HUDEP-2 (cell line): ENCODE results near the gene FAM149B1.

Experiments used
- DNase-seq, 76 experiments: peaks; one replicate each; lab custom pipeline; 2025; ENCODE audit not compliant: unreplicated experiment in 76 of 76; lab: John Stamatoyannopoulos, UW

The FAM149B1 gene

DNA sequence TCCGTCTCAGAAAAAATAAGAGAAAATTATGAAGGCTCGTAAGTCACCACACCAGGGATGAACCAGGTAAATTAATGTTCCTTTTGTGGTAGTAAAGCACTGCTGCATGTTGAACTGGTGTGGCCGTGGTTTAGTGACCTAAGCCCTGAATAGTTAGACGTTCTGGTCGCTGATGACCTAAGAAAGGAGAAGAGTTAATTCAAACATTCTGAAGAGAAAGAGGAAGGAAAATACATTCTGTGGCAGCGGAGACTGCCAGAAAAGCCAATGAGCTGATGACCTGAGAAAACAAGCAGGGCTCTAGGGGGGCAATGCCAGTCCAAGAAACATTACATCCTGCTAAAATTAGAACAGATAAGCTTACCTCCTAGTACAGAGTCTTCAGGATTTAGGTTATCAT is 61.6 kb downstream of the FAM149B1 start:
- DNase-seq: no peak

DNA sequence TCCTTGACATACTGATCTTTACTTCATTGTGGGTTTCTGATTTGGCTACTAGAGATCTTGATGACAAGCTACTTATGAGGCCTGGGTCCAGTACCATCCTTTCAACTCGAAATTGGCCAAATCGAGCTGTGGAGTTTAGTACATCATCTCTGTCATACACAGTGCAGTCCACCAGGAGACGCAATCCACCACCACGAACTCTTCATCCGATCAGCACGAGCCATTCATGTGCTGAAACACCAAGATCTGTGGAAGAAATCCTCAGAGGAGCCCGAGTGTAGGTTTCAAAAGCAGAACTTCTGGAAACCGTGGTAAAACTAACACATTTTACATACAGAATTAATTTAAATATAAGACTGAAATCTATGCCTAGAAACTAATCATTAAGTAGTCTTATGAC is 65.0 kb downstream of the FAM149B1 start:
- DNase-seq: peak in 20 of 76 experiments; percentile 3 to 44 (median 14)

- DNase-seq: no peak
Observed at GRCh38 chr10:73233883-73234282, 66.0 kb downstream of the FAM149B1 start.

GRCh38 chr10:73234695-73235094 is 66.8 kb downstream of the FAM149B1 start:
- no peak for DNase-seq

DNA sequence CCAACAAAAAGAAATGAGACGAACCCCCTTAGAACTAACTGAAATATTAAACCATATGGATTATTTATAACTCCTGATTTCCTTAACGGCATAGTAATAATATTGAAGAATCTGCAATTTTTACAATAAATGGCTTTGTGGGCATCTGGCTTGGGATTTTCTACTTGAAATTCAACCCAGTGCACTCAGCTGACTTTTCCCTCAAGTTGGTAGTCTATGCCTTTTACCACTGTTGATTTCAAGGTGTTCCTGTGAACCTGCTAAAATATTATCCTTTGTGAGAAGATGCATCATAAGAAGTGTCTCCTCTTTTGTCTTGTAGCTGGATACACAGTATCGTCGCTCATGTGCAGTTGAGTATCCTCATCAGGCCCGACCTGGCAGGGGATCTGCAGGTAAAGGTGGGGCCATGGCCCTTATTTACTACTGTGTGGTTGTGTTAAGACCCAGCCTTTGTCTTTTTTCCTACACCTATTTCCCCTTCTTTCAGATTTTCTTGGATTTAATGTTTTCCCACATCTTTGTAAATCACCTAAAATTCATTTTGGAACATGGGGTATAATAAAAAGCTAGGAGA is 71.2 kb downstream of the FAM149B1 start:
- DNase-seq: no peak

DNA sequence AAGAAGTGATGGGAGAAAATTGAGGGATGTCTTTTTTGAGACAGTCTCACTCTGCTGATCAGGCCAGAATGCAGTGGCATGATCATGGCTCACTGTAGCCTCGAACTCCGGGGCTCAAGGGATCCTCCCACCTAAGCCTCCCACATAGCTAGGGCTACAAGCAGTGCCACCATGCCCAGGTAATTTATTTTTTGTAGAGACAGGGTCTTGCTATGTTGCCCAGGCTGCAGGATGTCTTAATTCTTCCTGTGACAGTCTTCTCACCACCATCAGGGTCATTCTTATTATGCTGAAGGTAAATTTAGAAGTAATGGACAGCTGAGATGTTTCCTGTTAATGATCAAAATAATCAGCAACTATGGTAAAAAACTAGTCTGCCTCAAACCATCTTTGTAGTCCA is 72.0 kb downstream of the FAM149B1 start:
- DNase-seq: no peak

GRCh38 chr10:73244866-73245477 is 77.1 kb downstream of the FAM149B1 start:
- DNase-seq: peak in 72 of 76 experiments; percentile 15 to 89 (median 68)

- no peak for DNase-seq
Observed at GRCh38 chr10:73246322-73246645, 78.4 kb downstream of the FAM149B1 start.

DNA sequence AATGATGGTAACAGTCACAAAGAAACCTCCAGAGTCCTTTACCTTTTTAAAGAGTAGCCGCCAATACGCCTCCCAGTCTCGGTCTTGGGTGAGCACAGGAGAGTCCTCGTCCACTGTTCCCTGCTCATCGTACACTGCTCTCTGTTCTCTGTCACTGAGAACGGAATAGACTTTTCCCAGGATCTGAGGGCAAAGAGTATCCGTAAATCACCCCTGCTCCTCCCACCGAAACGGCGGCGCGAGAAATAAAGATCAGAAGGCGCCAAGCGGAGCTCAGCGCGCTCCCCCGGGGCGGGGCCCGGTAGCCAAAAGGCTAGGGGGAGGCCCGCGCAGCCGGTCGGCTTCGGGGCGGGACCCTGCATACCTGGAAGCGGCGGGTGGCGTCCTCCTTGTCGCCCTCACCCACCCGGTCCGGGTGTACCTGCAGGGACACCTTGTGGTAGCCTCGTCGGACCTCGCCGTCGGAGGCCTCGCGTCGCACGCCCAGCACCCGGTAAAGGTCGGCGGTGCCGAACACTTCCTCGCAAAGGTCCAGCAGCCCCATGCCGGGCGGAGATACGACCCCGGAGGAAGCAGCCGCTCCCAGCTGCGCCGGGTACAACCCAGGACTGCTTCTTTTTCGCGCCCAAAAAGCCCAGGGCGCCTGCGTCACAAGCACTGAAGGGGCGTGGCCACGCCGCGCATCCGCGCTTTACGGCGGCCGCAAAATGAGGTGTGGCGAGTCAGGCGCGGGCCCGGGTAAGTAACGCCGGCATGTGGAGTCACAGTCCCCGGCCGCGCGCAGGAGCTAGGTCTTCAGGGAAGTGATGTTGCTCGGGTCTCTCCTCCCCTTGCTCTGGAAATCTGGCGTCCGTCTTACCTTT is 79.0 kb downstream of the FAM149B1 start, which contains the start of gene DNAJC9:
TSS of gene DNAJC9 (minus strand) at position 610 of the 863 bp plus-strand sequence. CDS start at position 544, 66 bp downstream.
- peak; percentile 51 to 98 (median 93) for DNase-seq

DNA sequence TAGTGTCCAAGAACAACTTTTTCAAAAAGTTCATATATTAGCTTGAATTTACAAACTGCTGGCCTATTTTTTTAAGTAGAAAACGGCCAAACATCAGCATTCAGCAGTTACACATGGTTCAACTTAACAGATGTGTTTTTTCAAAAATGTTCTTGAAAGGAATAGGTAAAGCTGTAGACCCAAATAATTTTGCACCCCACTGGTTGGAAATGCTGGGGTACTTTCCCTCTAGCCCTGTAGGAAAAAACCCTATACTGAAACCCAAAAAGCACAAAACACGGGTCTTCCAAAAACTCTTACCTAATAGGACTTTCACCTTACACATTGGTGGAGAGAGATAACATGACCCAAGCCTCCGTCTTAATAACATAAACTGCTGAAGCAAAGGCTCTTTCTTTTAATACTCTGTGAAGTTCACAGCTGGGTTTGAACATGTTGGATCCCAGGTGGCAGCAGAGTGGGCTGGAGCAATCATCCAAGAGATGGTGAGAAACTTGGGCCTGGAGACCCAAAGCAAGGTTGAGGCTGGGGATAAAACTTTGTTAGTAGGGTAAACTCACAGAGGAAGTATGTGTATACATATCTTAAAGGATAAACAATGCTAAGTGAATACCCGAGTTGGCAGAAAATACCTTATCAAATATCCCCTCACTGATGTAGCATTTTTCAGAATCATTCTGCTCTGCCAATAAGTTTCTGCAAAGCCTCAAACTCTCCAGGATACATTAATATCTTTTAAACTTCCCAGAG is 79.8 kb downstream of the FAM149B1 start:
- peak in 3 of 76 experiments; percentile 14 to 43 (median 17) for DNase-seq

- DNase-seq: no peak
Observed at GRCh38 chr10:73248259-73248724, 80.4 kb downstream of the FAM149B1 start.

DNA sequence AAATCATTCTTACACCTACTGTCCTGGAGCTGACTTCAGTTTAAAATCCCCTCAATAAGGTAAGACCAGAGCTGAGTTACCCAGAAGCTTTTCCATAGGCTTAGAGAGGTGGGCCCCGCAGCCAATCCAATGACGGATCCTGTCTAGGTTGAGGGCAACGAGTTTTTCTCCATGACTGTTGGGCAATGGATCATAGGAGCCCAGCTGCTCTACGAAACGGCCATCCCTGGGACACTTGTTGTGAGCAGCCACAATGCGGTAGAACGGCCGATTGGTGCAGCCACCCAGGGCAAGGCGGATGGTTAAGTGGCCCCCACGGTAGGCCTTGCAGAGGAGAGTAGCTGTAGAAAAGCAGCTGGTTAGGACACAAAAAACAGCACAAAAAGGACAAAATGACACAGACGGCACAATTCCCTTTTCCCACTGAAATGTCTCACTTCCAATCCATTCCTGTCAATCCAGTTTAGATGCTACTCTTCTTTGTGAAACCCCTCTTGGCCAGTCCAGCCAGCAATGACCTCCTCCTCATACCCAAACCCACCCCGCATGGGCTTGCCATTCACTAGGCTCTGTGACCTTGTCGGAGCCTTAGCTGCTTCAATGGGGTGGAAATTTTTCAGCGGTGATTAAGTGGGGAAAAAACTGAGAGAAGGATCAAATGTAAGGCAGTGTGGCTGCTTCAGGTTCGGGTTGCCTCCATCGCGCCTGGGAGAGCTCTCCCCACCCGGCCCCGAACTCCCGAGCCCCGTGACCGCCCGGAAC is 83.9 kb downstream of the FAM149B1 start:
- peak in 4 of 76 experiments; percentile 10 to 44 (median 21) for DNase-seq

DNA sequence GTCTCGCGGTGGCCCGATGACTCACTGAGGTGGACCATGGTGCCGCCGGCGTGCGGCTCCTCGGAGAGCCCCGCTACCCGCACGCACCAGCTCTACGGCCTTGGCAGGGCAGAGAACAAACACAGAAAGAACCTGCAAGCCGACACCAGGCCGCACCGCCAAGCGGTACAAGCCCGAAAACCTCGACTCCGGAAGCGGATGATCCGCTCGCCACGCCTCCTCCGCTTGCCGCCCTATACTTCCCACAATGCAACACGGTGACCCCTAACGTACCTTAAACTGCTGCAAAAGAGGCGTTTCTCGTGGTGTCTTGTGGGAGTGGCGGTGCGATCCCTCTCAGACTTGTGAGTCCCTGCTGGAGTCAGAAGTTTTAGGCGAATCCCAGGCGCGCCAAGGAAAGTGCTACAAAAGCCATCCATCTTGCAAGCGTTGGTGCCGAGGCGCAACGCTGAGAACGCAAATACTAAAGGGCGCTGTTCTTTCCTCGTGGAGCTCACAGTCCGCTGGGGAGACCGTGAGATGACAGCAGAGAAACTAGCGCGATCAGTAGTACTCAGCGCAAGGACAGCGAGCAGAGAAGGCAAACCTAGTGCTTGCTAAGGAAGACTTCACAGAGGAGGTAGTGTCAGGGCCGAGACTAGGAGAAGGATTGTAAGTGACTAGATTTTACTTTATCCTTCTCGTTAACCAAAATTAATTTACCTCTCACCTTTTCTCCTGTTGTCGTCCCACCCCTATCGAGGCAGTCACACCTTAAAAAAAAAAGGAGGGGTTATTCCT is 84.7 kb downstream of the FAM149B1 start, which contains the start of gene MRPS16:
TSS of gene MRPS16 (minus strand) at position 200 of the 780 bp plus-strand sequence. CDS start at position 38, 162 bp downstream.
- DNase-seq: peak; percentile 37 to 96 (median 89)

- peak in 10 of 76 experiments; percentile 13 to 35 (median 28) for DNase-seq
Observed at GRCh38 chr10:73253225-73253555, 85.3 kb downstream of the FAM149B1 start.

GRCh38 chr10:73258612-73259011 is 90.7 kb downstream of the FAM149B1 start:
- DNase-seq: peak in 2 of 76 experiments; percentile 10 to 20

DNA sequence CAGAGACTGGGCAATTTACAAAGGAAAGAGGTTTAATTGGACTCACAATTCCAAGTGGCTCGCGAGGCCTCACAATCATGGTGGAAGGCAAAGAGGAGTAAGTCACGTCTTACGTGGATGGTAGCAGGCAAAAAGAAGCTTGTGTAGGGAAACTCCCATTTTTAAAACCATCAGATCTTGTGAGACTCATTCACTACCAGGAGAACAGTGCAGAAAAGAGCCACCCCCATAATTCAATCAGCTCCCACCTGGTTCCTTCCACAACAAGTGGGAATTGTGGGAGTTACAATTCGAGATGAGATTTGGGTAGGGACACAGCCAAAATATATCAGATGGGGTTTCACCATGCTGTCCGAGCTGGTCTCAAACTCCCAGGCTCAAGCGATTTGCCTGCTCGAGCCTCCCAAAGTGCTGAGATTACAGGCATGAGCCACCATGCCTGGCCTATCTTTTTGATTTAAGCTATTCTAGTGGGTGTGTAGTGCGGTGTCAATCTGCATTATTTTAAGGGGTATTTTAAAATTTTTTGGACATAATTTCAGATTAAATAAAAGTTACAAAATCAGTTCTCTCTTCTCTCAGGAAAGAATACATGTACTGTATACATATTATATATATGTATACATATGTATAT is 93.6 kb downstream of the FAM149B1 start:
- DNase-seq: no peak

DNA sequence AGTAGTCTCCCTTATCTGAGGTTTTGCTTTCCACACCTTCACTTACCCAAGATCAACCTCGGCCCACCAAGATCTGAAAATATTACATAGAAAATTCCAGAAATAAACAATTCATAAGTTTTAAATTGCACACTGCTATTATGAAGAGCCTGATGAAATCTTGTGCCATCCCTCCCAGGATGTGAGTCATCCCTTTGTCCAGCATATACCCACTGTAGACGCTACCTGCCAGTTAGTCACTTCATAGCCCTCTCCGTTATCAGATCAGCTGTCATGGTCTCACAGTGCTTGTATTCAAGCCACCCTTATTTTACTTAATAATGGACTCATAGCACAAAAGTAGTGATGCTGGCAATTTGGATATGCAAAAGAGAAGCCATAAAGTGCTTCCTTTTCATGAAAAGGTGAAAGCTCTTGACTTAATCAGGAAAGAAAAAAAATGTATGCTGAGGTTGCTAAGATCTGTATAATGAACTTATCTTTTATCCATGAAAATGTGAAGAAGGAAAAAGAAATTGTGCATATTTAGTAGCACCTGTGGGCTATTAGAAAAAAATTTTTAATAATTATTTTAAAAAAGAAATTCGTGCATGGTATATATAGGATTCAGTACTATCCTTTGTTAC is 94.3 kb downstream of the FAM149B1 start:
- DNase-seq: peak in 60 of 76 experiments; percentile 2 to 81 (median 46)

- no peak for DNase-seq
Observed at GRCh38 chr10:73262880-73263555, 95.1 kb downstream of the FAM149B1 start.
